GM12878 (cell line): ENCODE measurements around the gene COL9A3. TPM values are rescaled to one million over a fixed set of nuclear protein-coding genes. Genes with fewer than 3 reads are reported as not detected.

ENCODE experiments used
- CHD2 ChIP-seq: IDR thresholded peaks from 2 replicates; pipeline ENCODE4 v1.6.1; 2011; ENCODE audit warnings: low read depth, low read length, improper control_type of control experiment, borderline replicate concordance
- CHD4 ChIP-seq: fragments of 200-600 bp; sonication (generic); IDR thresholded peaks from 2 replicates; pipeline ENCODE4 v1.6.1; 2016; ENCODE audit warnings: mild to moderate bottlenecking
- CREM ChIP-seq: IDR thresholded peaks from 2 replicates; pipeline ENCODE4 v1.6.1; 2014; ENCODE audit warnings: antibody characterized with exemption, low read depth
- EED ChIP-seq: sonication (generic); IDR thresholded peaks from 2 replicates; pipeline ENCODE4 v1.6.1; 2016; ENCODE audit warnings: antibody characterized with exemption, low read depth
- ETV6 ChIP-seq, 2 experiments: fragments of 450-650 bp in 1 of 2; IDR thresholded peaks in 1 of 2; conservative IDR thresholded peaks in 1 of 2; 2 replicates each; pipeline ENCODE4 v1.6.1; 2014; ENCODE audit warnings: antibody characterized with exemption in 1 of 2, borderline replicate concordance in 1 of 2, low read depth in 1 of 2, mild to moderate bottlenecking in 1 of 2, moderate library complexity in 1 of 2
- EZH2 ChIP-seq: IDR thresholded peaks from 2 replicates; pipeline ENCODE4 v1.6.1; 2012; ENCODE audit warnings: low read depth, mild to moderate bottlenecking, control low read depth, inconsistent platforms, low read length, borderline replicate concordance; ENCODE audit not compliant: control insufficient read depth
- FOXK2 ChIP-seq: fragments of 450-650 bp; IDR thresholded peaks from 2 replicates; pipeline ENCODE4 v1.6.1; 2017; ENCODE audit warnings: mild to moderate bottlenecking, moderate library complexity
- FOXM1 ChIP-seq: IDR thresholded peaks from 2 replicates; pipeline ENCODE4 v1.6.1; 2012; ENCODE audit warnings: low read depth, mild to moderate bottlenecking, inconsistent platforms, low read length, moderate library complexity
- GATAD2B ChIP-seq: fragments of 450-650 bp; conservative IDR thresholded peaks from 2 replicates; pipeline ENCODE4 v1.6.1; 2017; ENCODE audit warnings: low read depth, mild to moderate bottlenecking, moderate library complexity
- HDAC6 ChIP-seq: fragments of 200-600 bp; sonication (generic); IDR thresholded peaks from one replicate; pipeline ENCODE4 v1.8.0; 2017; ENCODE audit warnings: antibody characterized with exemption; ENCODE audit not compliant: unreplicated experiment
- IRF5 ChIP-seq: fragments of 450-650 bp; IDR thresholded peaks from 2 replicates; pipeline ENCODE4 v1.6.1; 2017; ENCODE audit warnings: borderline replicate concordance
- KLF5 ChIP-seq: fragments of 450-650 bp; IDR thresholded peaks from 2 replicates; pipeline ENCODE4 v1.6.1; 2014; ENCODE audit warnings: mild to moderate bottlenecking; ENCODE audit not compliant: partially characterized antibody
- MAX ChIP-seq: IDR thresholded peaks from 2 replicates; pipeline ENCODE4 v1.6.1; 2012; ENCODE audit warnings: low read depth, low read length, improper control_type of control experiment
- MEF2B ChIP-seq: fragments of 450-650 bp; IDR thresholded peaks from 2 replicates; pipeline ENCODE4 v1.6.1; 2018; ENCODE audit warnings: mild to moderate bottlenecking, moderate library complexity; ENCODE audit not compliant: partially characterized antibody, poor library complexity, severe bottlenecking
- NFXL1 ChIP-seq: fragments of 450-650 bp; IDR thresholded peaks from 2 replicates; pipeline ENCODE4 v1.6.1; 2017; ENCODE audit warnings: antibody characterized with exemption, mild to moderate bottlenecking, borderline replicate concordance
- NR2F1 ChIP-seq: fragments of 450-650 bp; conservative IDR thresholded peaks from 2 replicates; pipeline ENCODE4 v1.6.1; 2017; ENCODE audit warnings: mild to moderate bottlenecking
- PAX5 ChIP-seq: IDR thresholded peaks from 2 replicates; pipeline ENCODE4 v1.6.1; 2011; ENCODE audit warnings: low read depth, low read length, borderline replicate concordance
- RAD21 ChIP-seq: IDR thresholded peaks from 2 replicates; pipeline ENCODE4 v1.6.1; 2011; ENCODE audit warnings: mild to moderate bottlenecking, low read depth, low read length, moderate library complexity; ENCODE audit not compliant: insufficient read depth
- RB1 ChIP-seq: fragments of 450-650 bp; formaldehyde crosslinking; IDR thresholded peaks from 2 replicates; pipeline ENCODE4 v1.6.1; 2017; ENCODE audit warnings: mild to moderate bottlenecking, borderline replicate concordance
- RBBP5 ChIP-seq: fragments of 200-600 bp; sonication (generic); conservative IDR thresholded peaks from 2 replicates; pipeline ENCODE4 v1.6.1; 2016
- RUNX3 ChIP-seq: IDR thresholded peaks from 2 replicates; pipeline ENCODE4 v1.6.1; 2012; ENCODE audit warnings: low read length, inconsistent platforms
- SMARCA5 ChIP-seq: fragments of 450-650 bp; IDR thresholded peaks from 2 replicates; pipeline ENCODE4 v1.6.1; 2017; ENCODE audit warnings: mild to moderate bottlenecking
- SRF ChIP-seq, 2 experiments: IDR thresholded peaks; 2 replicates each; pipeline ENCODE4 v1.6.1; 2011; ENCODE audit warnings: low read depth in 2 of 2, low read length in 2 of 2, mild to moderate bottlenecking in 1 of 2, moderate library complexity in 1 of 2
- TBL1XR1 ChIP-seq: IDR thresholded peaks from 2 replicates; pipeline ENCODE4 v1.6.1; 2012; ENCODE audit warnings: low read depth, low read length, improper control_type of control experiment
- TCF12 ChIP-seq: IDR thresholded peaks from 2 replicates; pipeline ENCODE4 v1.6.1; 2011; ENCODE audit warnings: low read depth, mild to moderate bottlenecking, low read length
- YY1 ChIP-seq: IDR thresholded peaks from 2 replicates; pipeline ENCODE4 v1.6.1; 2011; ENCODE audit warnings: low read depth, mild to moderate bottlenecking, low read length
- polyA plus RNA-seq, 11 experiments: library from polyadenylated mRNA; depleted of rRNA in 4 of 11; unstranded in 6 of 11; stranded (reverse) in 5 of 11; fragments of >200 nt; fragmentation: Nextera tagmentation in 4 of 11; fragmentation: Illumina TruSeq in 1 of 11; extraction: Ambion mirVana in 4 of 11; extraction: Trizol in 1 of 11; gene quantifications; 1 replicate in 1 of 11; 2 replicates in 10 of 11; pipeline versions ENCODE4 v1.2.1 to v1.2.3, GENCODE V29; 2011 to 2016; ENCODE audit warnings: inconsistent platforms in 2 of 11, missing spikeins in 2 of 11, low read depth in 1 of 11
- total RNA-seq, 4 experiments: library from RNA; depleted of rRNA in 3 of 4; stranded (reverse); fragments of >200 nt in 3 of 4; fragmentation: Illumina TruSeq in 1 of 4; extraction: Trizol in 1 of 4; gene quantifications; 2 replicates each; pipeline versions ENCODE4 v1.2.1 to v1.2.3, GENCODE V29; 2013 to 2021
- TF ChIP-seq, protein P1 (sequence below): IDR thresholded peaks from 2 replicates; pipeline ENCODE4 v1.6.1; 2012; ENCODE audit warnings: low read depth, low read length, improper control_type of control experiment
- TF ChIP-seq, protein P2 (sequence below): IDR thresholded peaks from 2 replicates; pipeline ENCODE4 v1.6.1; 2011; ENCODE audit warnings: mild to moderate bottlenecking, low read depth, low read length, moderate library complexity; ENCODE audit not compliant: insufficient replicate concordance

Gene COL9A3
- total and polyA plus RNA-seq, 10 of the 15 experiments (the other 5 are each of a cell fraction or from before 2014, with no cell fraction given), result 0.09 to 1.7 (median 0.63) TPM; not detected in 1

DNA sequence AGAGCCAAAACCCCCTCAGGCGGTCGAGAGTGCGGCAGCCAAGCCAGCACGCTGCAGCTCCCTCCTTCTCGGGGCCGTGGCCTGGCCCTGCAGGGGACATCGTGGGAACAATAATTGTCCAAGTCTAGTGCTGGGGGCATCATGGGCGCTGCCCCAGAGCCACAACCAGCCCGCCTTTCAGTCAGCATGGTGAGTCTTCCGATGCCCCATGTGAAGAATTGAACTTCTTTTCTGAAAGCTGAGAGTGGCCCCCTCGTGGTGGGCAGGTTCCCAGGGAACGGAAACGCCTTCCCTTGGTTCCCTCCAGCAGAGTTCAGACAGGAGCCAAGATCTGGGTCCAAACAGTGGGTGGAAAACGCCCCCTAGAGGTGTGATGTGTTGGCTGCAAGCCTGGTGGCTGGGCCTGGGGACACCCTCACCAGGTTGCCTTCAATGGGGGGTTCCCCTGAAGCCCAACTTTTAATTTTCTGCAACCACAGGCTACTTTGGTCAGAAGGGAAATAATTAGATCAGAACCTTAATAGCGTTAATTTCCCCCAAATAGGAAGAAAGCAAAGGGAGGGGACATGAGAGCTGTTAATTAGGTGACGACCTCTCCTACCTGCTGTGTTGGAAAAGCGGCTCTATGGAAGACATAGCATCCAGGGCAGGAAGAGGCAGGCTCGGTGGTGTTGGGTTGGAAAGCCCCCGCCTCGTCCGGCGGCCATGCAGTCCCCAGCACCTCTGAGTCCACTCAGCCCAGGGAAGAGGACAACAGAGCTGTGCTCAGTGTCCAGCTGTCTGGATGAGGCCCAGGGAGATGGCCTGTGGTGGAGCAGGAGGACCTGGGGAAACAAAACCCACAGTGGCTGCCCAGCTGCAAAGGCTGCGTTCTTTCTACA, 25.3 kb upstream of the COL9A3 start (continued):
- TF ChIP-seq, protein P1, sequence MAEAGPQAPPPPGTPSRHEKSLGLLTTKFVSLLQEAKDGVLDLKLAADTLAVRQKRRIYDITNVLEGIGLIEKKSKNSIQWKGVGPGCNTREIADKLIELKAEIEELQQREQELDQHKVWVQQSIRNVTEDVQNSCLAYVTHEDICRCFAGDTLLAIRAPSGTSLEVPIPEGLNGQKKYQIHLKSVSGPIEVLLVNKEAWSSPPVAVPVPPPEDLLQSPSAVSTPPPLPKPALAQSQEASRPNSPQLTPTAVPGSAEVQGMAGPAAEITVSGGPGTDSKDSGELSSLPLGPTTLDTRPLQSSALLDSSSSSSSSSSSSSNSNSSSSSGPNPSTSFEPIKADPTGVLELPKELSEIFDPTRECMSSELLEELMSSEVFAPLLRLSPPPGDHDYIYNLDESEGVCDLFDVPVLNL, result no peak
- TF ChIP-seq CREM, result 0 out of 2 replicates have a peak, but pooled peaks have one; percentile 9
- peak in 1 of 2 experiments; percentile 31; a peak in 1 of 4 replicates for TF ChIP-seq ETV6 (conservative IDR thresholded peaks at IDR 0.05 in 1 of 2, IDR thresholded peaks at IDR 0.05 in 1 of 2; ENCODE audit: borderline replicate concordance in 1 of 2, low read depth in 1 of 2)
- peak; percentile 17; the same call in 1 of the 2 replicates for TF ChIP-seq RUNX3
- no peak for TF ChIP-seq EED
- no peak for TF ChIP-seq NR2F1
- no peak for TF ChIP-seq CHD4
- TF ChIP-seq PAX5, result no peak
- TF ChIP-seq RBBP5, result no peak
- peak; percentile 95 for TF ChIP-seq RAD21
- peak; percentile 51; the same call in 1 of the 2 replicates for TF ChIP-seq YY1
- TF ChIP-seq TCF12, result 0 out of 2 replicates have a peak, but pooled peaks have one; percentile 16
- no peak for TF ChIP-seq IRF5
- no peak for TF ChIP-seq CHD2
- no peak for TF ChIP-seq NFXL1
- peak; percentile 36 for TF ChIP-seq KLF5
- TF ChIP-seq, protein P2, sequence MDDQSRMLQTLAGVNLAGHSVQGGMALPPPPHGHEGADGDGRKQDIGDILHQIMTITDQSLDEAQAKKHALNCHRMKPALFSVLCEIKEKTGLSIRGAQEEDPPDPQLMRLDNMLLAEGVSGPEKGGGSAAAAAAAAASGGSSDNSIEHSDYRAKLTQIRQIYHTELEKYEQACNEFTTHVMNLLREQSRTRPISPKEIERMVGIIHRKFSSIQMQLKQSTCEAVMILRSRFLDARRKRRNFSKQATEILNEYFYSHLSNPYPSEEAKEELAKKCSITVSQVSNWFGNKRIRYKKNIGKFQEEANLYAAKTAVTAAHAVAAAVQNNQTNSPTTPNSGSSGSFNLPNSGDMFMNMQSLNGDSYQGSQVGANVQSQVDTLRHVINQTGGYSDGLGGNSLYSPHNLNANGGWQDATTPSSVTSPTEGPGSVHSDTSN, result no peak
- TF ChIP-seq EZH2, result no peak
- no peak for TF ChIP-seq FOXM1
- TF ChIP-seq RB1, result peak; percentile 84; the same call in 1 of the 2 replicates
- TF ChIP-seq MAX, result no peak
- TF ChIP-seq TBL1XR1, result no peak
- TF ChIP-seq HDAC6, result no peak
- peak; percentile 68; the same call in 1 of the 2 replicates for TF ChIP-seq SMARCA5
- TF ChIP-seq MEF2B, result peak; percentile 14
- TF ChIP-seq FOXK2, result no peak
- no peak for TF ChIP-seq SRF (IDR thresholded peaks at IDR 0.05; ENCODE audit: low read depth in 2 of 2, low read length in 2 of 2)
- TF ChIP-seq GATAD2B, result no peak
